Heart left ventricle (tissue), 16 donors: Measurements from ENCODE around the gene ARRB1. TPM values are rescaled to one million over a fixed set of nuclear protein-coding genes. Genes with fewer than 3 reads are reported as not detected.
"Not testable (repeated sequence)": the region's sequence is repeated elsewhere in the genome, so short reads cannot be mapped to it uniquely, and the experiment has no call there.

Source experiments
- ATAC-seq, 4 donors: fragments of 200-7000 bp; cut with Tn5 transposase; one replicate each; pipeline ENCODE4 v1.9.1; 2020 to 2022; ENCODE audit warnings: moderate library complexity in 4 of 4, mild to moderate bottlenecking in 3 of 4, moderate number of reproducible peaks in 1 of 4
- DNase-seq, 5 donors: peaks; one replicate each; pipeline ENCODE4 v3.0.0-alpha.2; 2020
- H3K27ac ChIP-seq, 12 donors: fragments of 200-600 bp; sonication (generic) in 4 of 12; one replicate each; pipeline versions ENCODE4 v1.5.0 to v1.8.0; 2016 to 2022; ENCODE audit warnings: mild to moderate bottlenecking in 2 of 12
- H3K27me3 ChIP-seq, 9 donors: fragments of 200-600 bp; sonication (generic) in 2 of 9; one replicate each; pipeline versions ENCODE4 v1.5.1 to v1.8.0; 2016 to 2022; ENCODE audit warnings: mild to moderate bottlenecking in 3 of 9
- H3K36me3 ChIP-seq, 9 donors: fragments of 200-600 bp; sonication (generic) in 2 of 9; one replicate each; pipeline versions ENCODE4 v1.5.0 to v1.8.0; 2018 to 2022; ENCODE audit warnings: mild to moderate bottlenecking in 2 of 9
- H3K4me1 ChIP-seq, 12 donors: fragments of 200-600 bp; sonication (generic) in 4 of 12; one replicate each; pipeline versions ENCODE4 v1.5.0 to v1.8.0; 2016 to 2022; ENCODE audit warnings: mild to moderate bottlenecking in 3 of 12
- H3K4me3 ChIP-seq, 12 donors: fragments of 200-600 bp; sonication (generic) in 4 of 12; one replicate each; pipeline versions ENCODE4 v1.5.0 to v1.8.0; 2017 to 2022; ENCODE audit warnings: mild to moderate bottlenecking in 9 of 12, moderate library complexity in 4 of 12
- H3K9me3 ChIP-seq, 12 donors: fragments of 200-600 bp; sonication (generic) in 4 of 12; one replicate each; pipeline versions ENCODE4 v1.5.0 to v1.8.0; 2016 to 2022; ENCODE audit warnings: mild to moderate bottlenecking in 1 of 12
- CTCF ChIP-seq, 12 donors: fragments of 200-600 bp; sonication (generic) in 4 of 12; IDR thresholded peaks; one replicate each; pipeline versions ENCODE4 v1.5.0 to v1.8.0; 2018 to 2022; ENCODE audit warnings: antibody characterized with exemption in 12 of 12, mild to moderate bottlenecking in 5 of 12
- POLR2A ChIP-seq, 2 donors: fragments of 450-650 bp; IDR thresholded peaks; one replicate each; pipeline ENCODE4 v1.6.1; 2017; ENCODE audit warnings: antibody characterized with exemption in 2 of 2, mild to moderate bottlenecking in 2 of 2, moderate library complexity in 2 of 2
- WGBS, 4 donors: extraction: QIAGEN DNeasy Blood & Tissue Kit in 2 of 4; methylation state at CpG; one replicate each; pipeline versions ENCODE4 v1.1.5 to v1.1.7; 2013 to 2018; 5-methylcytosine and 5-hydroxymethylcytosine counted together
- intact Hi-C, 10 donors: fragments of 100-400 bp; cut with DNase I; formaldehyde crosslinking; loops; one replicate each; pipeline versions ENCODE4 v1.11.1 to v1.14.2; 2022
- polyA plus RNA-seq, 2 donors: library from polyadenylated mRNA; stranded (reverse); fragments of 200-250 nt; gene quantifications; one replicate each; pipeline ENCODE4 v1.2.3, GENCODE V29; 2013
- total RNA-seq, 9 donors: library from RNA; depleted of rRNA in 2 of 9; stranded (reverse); fragments of >200 nt in 2 of 9; fragmentation: NEBNext Ultra II Directional in 3 of 9; extraction: Animal tissue kit (Norgen Biotek cat#: 25700) in 3 of 9; gene quantifications; one replicate each; pipeline versions ENCODE4 v1.1.0 to v1.2.4, GENCODE V29; 2016 to 2023
- donor health status: ischemic (EF 13 %, LVEDD 7.1; RV severe dilation, severe dysfunction).
- donor health status: healthy with polysubstance abuse.
- donor health status: DM: no; HTN: yes; CAD: no.
- donor health status: DM: no; HTN: no; CAD: no.
- donor health status: ischemic (EF 25% LVEDD 6.9; RV normal size, moderate dysfunction).
- donor health status: ischemic (EF 25% LVEDD 5.7; RV mildly dilated, moderate dysfunction).
- donor health status: healthy.
- donor health status: DM: yes; HTN: yes; CAD: no.
- donor health status: ischemic (EF 35%, LVEDD 5.7; RV mildly dilated, moderate dysfunction).
- donor health status: nonischemic (EF 11% LVEDD 7.7; RV severe dilation, severe dysfunction).
- donor health status: DM: yes; HTN: yes; CAD: no.
- donor health status: PGD.
- donor health status: ischemic (EF 29% LVEDD 5.4; RV normal size, mild dysfunction).
- donor health status: nonischemic (EF 23%, LVEDD 6.1; RV moderate dilation, normal function).

Gene ARRB1
- total and polyA plus RNA-seq, 11 donors, result 7.9 to 58.9 (median 25.4) TPM

GRCh38 chr11:75371949-75372876 is 20.8 kb upstream of the ARRB1 start:
- no peaks in the 10 kb centered on the region for H3K27me3 ChIP-seq
- no peak for TF ChIP-seq CTCF (IDR thresholded peaks at IDR 0.05)
- TF ChIP-seq POLR2A (IDR thresholded peaks at IDR 0.05), result no peak
- intact Hi-C loops, result no loop called here
- H3K4me1 ChIP-seq, result peaks cover 0 to 30% (median 0%) of the 10 kb centered on the region in 12 donors
- 71 to 79% (median 74%) methylated on average over 8 of the region's 8 CpGs for WGBS, 4 donors
- ATAC-seq (peak in 2 of 4 donors; percentile 56 to 71), DNase-seq (no peak)
- peak overlapping the region in 1 of 12 donors; percentile 18 for H3K27ac ChIP-seq
- no peaks in the 10 kb centered on the region for H3K36me3 ChIP-seq
- no peak overlapping the region for H3K4me3 ChIP-seq
- H3K9me3 ChIP-seq, result peaks cover 0 to 18% (median 0%) of the 10 kb centered on the region in 12 donors

GRCh38 chr11:75369560-75370255 is 18.2 kb upstream of the ARRB1 start:
- peak in 1 of 5 donors; percentile 44 for DNase-seq
- ATAC-seq, result peak; percentile 35 to 75 (median 56)

GRCh38 chr11:75366826-75367225 is 15.4 kb upstream of the ARRB1 start:
- H3K4me3 ChIP-seq, H3K27ac ChIP-seq, DNase-seq, intact Hi-C loops, H3K27me3 ChIP-seq, ATAC-seq, H3K36me3 ChIP-seq: not testable (repeated sequence)
- peaks cover 0 to 40% (median 0%) of the 10 kb centered on the region in 12 donors for H3K4me1 ChIP-seq
- WGBS, 4 donors, result 93 to 96% (median 94%) methylated on average over 5 of the region's 5 CpGs
- peaks cover 0 to 18% (median 0%) of the 10 kb centered on the region in 12 donors for H3K9me3 ChIP-seq

More at GRCh38 chr11:75369560-75370255, 18.2 kb upstream of the ARRB1 start:
- Histone ChIP-seq H3K27ac (peak overlapping the region in 1 of 12 donors; percentile 71), H3K36me3 (no peaks in the 10 kb centered on the region), H3K4me3 (no peak overlapping the region), H3K27me3 (no peaks in the 10 kb centered on the region), H3K9me3 (peaks cover 0 to 18% (median 0%) of the 10 kb centered on the region in 12 donors), H3K4me1 (peaks cover 0 to 48% (median 0%) of the 10 kb centered on the region in 12 donors)
- WGBS, 4 donors, result 60 to 73% (median 70%) methylated on average over 6 of the region's 6 CpGs
- intact Hi-C loops, result no loop called here
- TF ChIP-seq POLR2A (IDR thresholded peaks at IDR 0.05), result no peak
- no peak for TF ChIP-seq CTCF (IDR thresholded peaks at IDR 0.05)

GRCh38 chr11:75365711-75366181 is 14.3 kb upstream of the ARRB1 start:
- 41 to 63% (median 58%) methylated on average over 2 of the region's 2 CpGs for WGBS, 4 donors
- no peaks in the 10 kb centered on the region for H3K36me3 ChIP-seq
- H3K4me3 ChIP-seq, result no peak overlapping the region
- no peak for ATAC-seq
- H3K9me3 ChIP-seq, result peaks cover 0 to 18% (median 0%) of the 10 kb centered on the region in 12 donors
- peak overlapping the region in 1 of 12 donors; percentile 85 for H3K27ac ChIP-seq
- H3K27me3 ChIP-seq, result no peaks in the 10 kb centered on the region
- peaks cover 0 to 38% (median 0%) of the 10 kb centered on the region in 12 donors for H3K4me1 ChIP-seq
- no peak for TF ChIP-seq CTCF (IDR thresholded peaks at IDR 0.05)
- no peak for TF ChIP-seq POLR2A (IDR thresholded peaks at IDR 0.05)
- intact Hi-C loops, result no loop called here
- DNase-seq, result no peak

GRCh38 chr11:75362285-75362684 is 10.8 kb upstream of the ARRB1 start:
- peaks cover 0 to 19% (median 0%) of the 10 kb centered on the region in 12 donors for H3K4me1 ChIP-seq
- H3K9me3 ChIP-seq, H3K4me3 ChIP-seq, H3K27ac ChIP-seq, H3K27me3 ChIP-seq, intact Hi-C loops, ATAC-seq, H3K36me3 ChIP-seq, DNase-seq: not testable (repeated sequence)
- WGBS, 4 donors, result 81 to 89% (median 87%) methylated on average over 4 of the region's 4 CpGs
